HG02798 (cell line): Measurements from ENCODE around the gene DHRS9.
A peak's percentile ranks its signal among the peaks of the same experiment; 100 is the strongest.
"Not testable (repeated sequence)": the region's sequence is repeated elsewhere in the genome, so short reads cannot be mapped to it uniquely, and the experiment has no call there.

Experiments used
- ATAC-seq: cut with Tn5 transposase; IDR thresholded peaks from one replicate; pipeline ENCODE4 v1.9.1; 2021; ENCODE audit warnings: mild to moderate bottlenecking; ENCODE audit not compliant: unreplicated experiment, poor library complexity

Gene DHRS9

GRCh38 chr2:169064199-169064598, 5.2 kb upstream of the DHRS9 start:
- ATAC-seq: not testable (repeated sequence)

GRCh38 chr2:169065422-169065821, 3.9 kb upstream of the DHRS9 start:
- ATAC-seq: no peak

- ATAC-seq: no peak
These were observed 3.4 kb upstream of the DHRS9 start for GRCh38 chr2:169065864-169066517.

- no peak for ATAC-seq
These were observed 2.5 kb upstream of the DHRS9 start for GRCh38 chr2:169066897-169067296.

- ATAC-seq: no peak
These were observed 470 bp downstream of the DHRS9 start for GRCh38 chr2:169069833-169070232.

GRCh38 chr2:169071455-169071854, 2.1 kb downstream of the DHRS9 start:
- no peak for ATAC-seq

- ATAC-seq: no peak
These were observed 3.0 kb downstream of the DHRS9 start for GRCh38 chr2:169072163-169072925.

- no peak for ATAC-seq
These were observed 4.0 kb downstream of the DHRS9 start for GRCh38 chr2:169073211-169073962.

GRCh38 chr2:169073963-169074751, 4.8 kb downstream of the DHRS9 start:
- ATAC-seq: peak; percentile 58

- ATAC-seq: no peak
These were observed 8.4 kb downstream of the DHRS9 start for GRCh38 chr2:169077674-169078240.

GRCh38 chr2:169080250-169081069, 11.1 kb downstream of the DHRS9 start:
- peak; percentile 88 for ATAC-seq

GRCh38 chr2:169081551-169081950, 12.2 kb downstream of the DHRS9 start:
- ATAC-seq: no peak

- peak; percentile 58 for ATAC-seq
These were observed 13.6 kb downstream of the DHRS9 start for GRCh38 chr2:169082995-169083394.

- no peak for ATAC-seq
These were observed 17.6 kb downstream of the DHRS9 start for GRCh38 chr2:169086893-169087467.

- ATAC-seq: no peak
These were observed 18.5 kb downstream of the DHRS9 start for GRCh38 chr2:169087757-169088379.

- ATAC-seq: no peak
These were observed 19.8 kb downstream of the DHRS9 start for GRCh38 chr2:169089182-169089581.

- no peak for ATAC-seq
These were observed 20.9 kb downstream of the DHRS9 start for GRCh38 chr2:169090133-169090820.

- ATAC-seq: no peak
These were observed 21.9 kb downstream of the DHRS9 start for GRCh38 chr2:169091256-169091655.
